Cerebellar nuclear complex (tissue), 1 donor: ENCODE measurements around the gene NKIRAS2.

Source experiments
- DNase-seq, 2 experiments: peaks; one replicate each; lab custom pipeline; 2025; lab: John Stamatoyannopoulos, UW

NKIRAS2 gene

DNA sequence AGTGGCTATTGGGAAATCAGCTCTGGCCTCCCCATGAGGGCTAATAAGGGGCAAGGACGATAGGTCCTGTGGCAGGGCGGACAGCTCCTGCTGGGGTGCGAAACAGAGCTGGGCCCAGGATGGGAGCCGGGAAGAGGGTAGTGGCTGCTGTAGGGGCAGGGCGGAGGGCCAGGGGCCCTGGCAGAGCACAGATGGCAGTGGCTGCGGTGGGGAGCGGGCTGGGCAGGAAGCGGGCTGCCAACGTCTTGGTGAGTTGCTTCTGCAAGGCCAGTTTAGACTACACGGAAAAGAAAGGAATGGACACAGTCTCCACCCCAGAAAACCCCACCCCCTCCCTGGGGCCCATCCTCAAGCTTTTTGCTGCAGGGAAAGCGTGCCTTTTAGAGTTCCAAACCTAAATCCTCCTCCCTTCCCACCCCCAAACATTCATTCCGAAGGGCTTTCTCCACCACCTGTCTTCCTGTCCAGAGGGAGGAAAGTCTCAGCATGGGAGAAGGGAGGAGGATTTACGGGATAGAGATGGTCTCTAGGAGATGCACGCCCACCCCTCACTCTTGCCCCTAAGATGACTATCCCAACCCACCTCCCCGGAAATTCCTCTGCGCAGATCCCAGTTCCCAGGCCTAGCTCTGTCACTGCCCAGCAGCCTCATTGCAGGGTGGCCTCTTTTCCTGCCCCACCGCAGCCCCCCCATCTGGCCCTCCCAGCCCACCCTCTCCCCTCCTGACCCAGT, 7.1 kb downstream of the NKIRAS2 start:
- DNase-seq = no peak

DNA sequence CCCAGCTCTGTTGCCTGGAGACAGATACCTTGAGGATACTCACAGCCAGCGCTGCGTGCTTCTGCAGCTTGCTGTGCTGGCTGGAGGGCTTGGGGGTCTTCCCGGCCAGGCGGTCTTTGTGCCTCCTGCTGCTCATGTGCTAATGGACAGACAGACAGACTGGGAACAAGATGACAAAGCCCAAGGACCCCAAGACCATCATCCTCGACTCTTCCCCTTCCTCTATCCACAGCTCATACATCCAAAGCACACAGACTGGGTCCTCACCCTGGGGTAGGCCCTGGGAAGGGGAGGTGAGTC, 7.7 kb downstream of the NKIRAS2 start:
- no peak for DNase-seq

DNA sequence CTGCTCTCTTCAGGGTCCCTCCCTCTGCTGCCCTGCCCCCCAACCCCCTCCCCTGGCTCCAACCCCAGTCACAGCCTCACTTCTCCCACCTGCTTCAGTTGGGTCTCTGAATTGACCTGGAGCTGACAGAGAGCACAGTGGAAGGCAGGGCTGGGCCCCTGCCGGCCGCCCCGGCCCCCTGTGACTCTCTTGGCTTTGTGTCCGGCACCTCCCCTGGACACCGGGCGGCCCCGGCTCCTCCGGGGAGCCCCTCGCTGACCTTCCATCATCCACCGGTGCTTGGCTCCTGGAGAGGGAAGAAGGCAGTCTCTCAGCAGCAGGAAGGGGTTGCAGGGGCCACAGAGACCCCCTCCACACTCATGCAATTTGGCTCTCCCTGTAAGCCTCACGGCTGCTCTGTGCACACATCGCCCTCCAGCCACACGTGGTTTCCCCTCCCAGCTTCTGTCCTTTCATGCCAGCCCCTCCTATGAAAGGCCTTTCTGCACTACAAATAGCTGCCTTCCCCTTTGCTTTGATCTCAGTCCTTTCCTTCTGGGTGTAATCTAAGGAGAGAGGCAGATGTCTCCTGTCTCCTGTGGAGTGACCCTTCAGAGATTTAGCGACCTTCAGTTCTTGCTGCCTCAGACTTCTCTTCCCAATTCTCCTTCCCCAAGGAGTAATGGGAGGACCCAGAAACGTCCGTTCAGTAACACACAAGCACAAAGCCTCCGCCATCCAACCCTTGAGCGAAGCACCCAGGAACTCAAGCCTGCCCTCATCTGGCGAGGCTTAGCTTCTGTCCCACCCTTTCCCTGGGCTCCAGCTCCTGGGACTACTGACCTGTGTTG, 8.3 kb downstream of the NKIRAS2 start:
- DNase-seq = no peak

DNA sequence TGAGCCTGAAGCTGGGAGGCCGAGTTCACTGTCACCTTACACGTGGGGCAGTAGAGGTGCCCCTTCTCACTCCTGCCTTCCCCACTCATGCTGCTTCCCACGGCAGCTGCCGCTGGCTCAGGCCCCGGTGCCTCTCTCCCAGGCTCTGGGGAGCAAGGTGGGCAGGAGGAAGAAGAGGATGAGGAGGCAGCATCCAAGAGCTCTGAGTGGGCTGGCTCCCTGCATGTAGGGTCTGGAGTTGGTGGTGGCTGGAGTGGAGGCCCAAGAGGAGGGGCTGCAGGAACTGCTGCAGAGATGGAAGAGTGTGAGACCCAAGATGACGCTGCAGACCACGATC, 8.9 kb downstream of the NKIRAS2 start:
- DNase-seq = no peak

DNA sequence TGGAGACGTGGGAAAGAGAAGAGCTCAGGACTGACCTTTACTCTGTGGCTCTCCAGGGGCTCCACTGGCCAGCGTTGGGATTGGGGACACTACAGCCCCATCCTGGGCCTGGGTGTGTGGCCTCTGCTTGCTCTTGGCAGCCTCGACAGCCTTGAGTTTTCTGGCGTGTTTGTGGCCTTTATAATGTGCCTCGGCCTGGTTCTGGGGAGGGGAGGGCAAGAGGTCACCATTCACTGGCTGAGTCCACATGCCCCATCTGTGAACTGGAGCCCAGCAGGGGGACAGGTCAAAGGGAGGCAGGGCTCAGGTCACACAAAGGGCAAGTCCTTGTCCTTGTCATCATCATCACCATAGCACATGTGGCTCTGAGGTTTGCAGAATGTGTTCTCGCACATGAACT, 11.7 kb downstream of the NKIRAS2 start:
- DNase-seq = no peak

DNA sequence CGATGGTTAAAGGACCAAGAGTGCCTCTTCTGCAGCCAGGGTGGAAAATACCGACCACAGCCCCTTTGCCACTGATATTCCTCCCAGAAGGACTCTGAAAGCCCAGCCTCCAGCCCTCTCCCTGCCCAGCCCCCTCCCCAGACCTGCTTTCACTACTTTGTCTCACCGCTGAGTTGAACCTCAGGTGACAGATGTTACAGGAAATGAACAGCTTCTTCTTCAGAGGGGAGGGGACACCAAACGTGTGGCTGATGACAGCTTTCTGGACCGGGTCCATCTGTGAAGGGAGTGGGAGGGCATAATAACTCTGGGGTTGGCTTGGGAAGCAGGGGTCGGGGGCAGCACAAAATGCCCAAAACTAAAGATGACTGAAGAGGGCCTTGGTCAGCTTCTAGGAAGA, 14.2 kb downstream of the NKIRAS2 start:
- no peak for DNase-seq

DNA sequence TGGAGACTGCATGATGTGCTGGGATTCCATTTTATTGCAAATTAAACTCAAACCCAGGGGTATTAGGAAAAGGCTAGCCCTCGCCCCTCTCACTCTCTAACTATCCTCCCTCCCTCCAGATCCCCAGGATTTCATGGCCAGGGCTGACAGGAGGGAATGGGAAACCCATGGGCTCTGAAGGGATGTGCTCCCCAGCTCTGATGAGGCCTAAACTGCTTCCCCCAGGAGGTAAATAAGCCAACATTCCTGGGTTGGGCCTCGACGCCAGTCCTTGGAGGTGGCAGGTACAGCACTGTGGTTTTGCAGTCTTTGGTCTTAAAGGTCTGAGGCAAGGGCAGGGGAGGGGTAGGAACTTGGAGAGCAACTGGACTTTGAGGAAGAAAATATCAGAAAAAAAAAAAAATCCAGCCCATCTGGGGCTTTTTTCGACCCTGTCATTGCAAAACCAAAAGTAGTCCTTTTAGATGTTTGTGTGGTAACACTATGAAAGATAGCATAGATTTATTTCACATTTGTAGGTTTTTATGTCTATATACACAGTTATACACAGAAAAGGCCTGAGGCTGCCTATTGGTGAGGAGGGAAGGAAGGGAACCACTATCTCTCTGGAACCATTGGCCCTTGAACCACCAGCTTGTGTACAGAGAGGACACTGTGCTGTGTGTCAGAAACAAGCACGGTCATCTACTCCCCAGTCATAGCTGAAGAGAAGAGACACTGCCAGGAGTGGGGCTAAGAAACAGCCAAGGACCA, 18.5 kb downstream of the NKIRAS2 start:
- no peak for DNase-seq

DNA sequence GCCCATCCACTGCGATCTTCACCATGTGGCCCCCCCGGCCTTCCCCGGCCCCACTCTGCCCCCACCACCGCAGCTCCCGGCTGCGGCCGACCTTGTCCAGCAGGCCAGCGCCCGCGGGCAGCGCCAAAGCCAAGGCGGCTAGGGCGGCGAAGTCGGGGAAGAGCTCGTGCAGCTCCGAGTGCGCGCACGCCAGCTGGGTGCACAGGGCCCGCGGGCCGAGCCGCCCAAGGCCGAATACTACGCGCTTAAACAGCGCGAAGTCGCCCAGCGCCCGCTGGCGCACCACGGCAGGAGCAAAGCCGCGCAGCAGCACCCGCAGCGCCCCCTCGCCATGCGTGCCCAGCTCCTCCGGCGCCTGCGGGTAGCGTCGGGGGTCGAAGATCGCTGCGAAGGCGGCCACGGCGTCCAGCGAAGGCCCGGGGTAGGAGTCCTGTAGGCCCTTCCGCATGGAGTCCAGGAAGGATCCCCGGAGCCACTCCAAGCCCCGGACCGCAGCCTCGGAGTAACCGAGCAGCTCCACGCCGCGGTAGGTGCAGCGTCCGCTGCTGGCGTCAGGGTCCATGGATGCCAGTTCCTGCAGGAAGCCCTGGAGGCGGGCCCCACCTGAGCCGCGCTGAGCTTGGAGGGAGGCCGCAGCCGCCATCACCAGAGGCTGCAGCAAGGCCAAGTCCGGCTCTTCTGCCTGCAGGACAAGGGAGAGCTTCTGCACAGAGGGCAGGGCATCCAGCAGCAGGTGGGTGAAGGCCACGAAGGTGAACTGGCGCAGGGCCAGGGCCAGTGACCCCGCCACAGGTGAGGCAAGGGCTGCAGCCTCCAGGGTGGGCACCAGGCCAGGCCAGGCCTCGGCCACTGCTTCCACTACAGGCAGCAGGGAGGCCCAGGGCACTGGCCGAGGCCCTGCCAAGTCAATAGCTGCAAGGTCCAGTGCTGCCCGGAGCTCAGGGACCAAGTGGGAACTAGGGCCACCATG, 20.2 kb downstream of the NKIRAS2 start:
- no peak for DNase-seq

DNA sequence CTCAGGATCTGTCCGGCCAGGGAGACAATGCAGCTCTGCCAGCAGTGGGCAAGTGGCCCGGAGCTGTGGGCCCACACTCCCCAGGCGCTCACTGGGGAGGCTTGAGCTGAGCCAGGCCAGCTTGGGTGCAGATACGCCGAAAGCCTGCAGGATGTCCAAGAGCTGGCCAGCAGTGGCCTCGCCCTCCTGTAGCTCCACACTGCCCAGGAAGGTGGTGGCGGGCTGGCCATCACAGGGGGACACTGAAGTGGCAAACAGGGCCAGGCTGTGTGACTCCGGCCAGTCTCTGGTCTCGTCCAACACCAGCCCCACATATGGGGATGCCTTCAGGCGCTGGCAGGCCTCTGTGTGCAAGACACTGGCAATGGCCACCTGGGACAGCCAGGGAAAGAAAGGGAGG, 20.9 kb downstream of the NKIRAS2 start:
- no peak for DNase-seq

DNA sequence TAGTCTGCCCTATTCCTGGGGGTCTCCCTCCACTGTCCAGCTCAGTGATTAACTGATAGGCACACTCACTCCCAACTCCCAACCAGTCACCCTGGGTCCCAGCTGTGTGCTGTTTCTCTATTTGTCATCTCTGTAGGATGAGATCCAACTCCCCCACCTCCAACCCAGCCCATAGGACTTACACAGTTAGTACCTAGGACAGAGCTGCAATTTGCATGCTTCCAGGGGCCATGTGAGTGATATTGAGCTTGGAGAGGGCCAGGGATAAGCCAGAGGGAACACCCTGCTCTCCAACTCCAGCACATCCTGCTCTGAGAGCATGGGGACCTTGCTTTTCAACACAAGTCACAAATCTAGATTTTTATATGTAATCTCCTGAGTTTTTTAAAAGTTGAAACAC, 21.7 kb downstream of the NKIRAS2 start:
- DNase-seq = no peak

DNA sequence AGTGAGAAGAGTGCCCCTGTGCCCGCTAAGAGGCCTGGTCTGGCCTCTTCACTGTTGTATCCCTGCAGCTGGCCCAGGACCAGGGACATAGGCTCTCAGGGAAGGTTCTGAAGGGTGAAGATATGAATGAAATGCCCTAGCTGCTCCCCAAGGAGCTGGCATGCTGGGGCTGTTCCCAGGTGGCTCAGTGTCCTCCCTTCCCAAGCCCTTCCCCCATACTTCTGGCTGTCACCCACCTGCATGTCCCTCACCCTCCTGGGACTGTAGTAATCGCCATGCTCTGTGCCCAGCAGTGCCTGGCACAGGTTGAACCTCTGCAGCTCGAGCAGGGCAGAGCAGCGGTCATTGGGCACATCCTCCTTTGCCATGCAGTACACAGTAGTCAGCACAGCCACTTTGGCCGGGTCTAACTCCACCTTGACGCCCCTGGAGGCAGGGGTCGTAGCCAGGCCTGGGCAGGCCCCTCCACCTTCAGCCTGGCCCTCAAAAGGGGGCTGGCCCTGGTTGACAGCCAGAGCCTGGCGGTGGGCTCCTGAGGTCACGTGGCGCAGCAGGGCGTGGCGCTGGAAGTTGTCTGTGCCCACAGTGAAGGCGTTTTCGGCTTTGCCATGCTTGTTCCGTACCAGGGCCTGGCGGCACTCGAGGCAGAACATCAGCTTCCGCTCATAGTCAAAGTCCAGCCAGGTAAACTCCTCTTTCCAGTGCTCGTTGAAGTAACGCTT, 22.9 kb downstream of the NKIRAS2 start:
- DNase-seq = no peak

DNA sequence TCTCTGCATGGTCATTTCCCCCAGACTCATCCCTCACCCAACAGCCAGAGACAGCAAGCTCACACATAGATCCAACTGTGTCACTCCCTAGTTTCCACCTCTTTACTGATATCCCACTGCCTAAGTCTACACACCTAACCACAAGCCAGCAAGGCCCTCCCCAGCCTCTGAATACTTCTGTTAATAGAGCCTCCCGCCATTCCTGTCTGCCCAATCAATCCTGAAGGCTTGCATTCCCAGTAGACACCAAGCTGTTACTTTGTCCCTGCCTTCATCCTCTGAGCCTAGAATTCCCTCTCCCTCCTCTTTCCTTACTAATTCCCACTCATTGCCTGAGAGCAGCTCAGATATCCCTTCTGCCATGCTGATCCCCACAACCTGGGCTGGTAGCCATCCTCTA, 25.8 kb downstream of the NKIRAS2 start:
- DNase-seq = no peak

DNA sequence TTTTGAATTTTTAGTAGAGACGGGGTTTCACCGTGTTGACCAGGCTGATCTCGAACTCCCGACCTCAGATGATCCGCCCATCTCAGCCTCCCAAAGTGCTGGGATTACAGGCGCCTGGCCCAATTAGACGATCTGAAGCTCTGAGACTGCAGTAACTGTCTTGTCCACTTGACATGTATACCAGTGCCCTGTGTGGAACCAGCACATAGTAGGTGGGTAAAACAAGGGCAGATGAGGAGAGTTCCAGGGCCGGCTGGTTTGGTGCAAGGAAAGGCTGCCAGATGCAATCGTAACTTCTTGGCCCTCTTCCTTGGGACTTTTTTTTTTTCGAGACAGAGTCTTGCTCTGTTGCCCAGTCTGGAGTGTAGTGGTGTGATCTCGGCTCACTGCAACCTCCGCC, 27.5 kb downstream of the NKIRAS2 start:
- no peak for DNase-seq

DNA sequence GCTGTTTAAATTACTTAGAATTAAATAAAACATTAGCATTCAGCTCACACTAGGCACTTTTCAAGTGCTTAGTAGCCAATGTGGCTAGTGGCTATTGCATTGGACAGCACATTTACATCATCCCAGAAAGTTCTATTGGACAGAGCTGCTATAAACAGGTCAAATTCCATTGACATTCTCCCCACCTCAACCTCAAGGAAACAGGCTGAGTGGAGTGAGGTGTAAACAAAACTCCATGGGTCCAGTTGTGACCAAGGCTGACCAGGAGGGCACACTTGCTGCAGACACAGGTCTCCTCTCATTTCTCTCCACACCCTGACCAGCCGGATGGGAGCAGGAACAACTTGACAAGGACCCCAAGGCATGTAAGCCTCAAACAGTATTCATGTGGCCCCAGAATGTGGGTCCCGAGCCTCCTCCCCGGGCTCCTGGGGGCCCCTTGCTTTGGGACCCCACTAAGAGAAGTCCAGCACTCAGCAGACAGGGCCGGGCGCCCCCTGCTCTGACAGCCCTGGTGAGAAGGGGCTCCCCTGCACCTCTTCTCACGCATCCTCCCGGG, 30.0 kb downstream of the NKIRAS2 start:
- DNase-seq = no peak

DNA sequence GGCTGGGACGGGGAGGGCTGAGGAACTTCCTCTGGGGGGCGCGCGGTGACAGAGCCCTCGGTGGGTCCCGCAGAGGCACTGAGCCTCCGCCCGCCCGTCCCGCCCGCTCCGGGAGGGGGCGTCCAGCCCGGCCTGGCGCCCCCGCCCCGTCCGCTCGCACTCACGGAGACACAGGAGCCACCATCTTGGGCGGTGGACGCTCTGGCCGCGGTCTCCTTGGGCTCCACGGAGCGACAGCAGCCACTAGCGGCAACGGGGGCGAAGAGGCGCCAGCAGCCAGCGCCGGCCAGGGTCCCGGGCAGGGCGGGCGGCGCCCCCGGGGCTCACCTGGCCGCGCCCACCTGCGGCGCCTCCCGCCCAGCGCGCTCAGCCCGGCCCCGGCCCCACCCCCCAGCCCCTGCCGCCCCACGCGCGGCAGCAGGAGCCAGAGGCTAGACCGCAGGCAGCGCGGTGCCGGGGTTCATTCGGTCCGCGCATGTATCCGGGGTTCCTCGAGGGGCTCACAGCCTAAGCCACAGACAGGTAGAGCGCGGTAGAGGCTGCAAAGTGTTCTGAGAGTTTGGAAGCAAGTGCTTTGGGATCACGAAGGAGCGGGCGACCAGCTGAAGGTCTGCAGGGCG, 30.6 kb downstream of the NKIRAS2 start, which contains the start of gene C17orf113:
TSS of gene C17orf113 (minus strand) at position 209 of the 620 bp plus-strand sequence. CDS start 7,225 bp downstream, outside the sequence.
- DNase-seq = peak in 1 of 2 experiments; percentile 8

DNA sequence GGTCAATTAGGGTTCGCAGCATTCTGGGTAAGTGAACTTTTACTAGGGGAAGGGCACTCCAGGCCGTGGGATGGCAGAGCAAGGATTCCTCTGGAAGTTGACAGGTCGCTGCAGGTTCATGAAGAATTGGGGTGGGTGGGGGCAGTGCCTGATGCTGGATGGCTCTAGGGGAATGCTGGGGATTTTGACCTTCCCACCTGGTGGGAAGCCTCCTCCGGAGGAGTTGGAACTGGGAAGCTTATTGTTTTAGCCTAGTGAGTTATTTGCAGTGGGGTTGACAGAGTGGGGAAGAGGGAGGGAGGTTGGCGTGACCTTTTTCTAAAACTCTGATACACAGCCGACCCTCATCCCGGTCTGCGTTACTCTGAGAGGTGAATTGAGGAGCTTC, 31.1 kb downstream of the NKIRAS2 start:
- no peak for DNase-seq

DNA sequence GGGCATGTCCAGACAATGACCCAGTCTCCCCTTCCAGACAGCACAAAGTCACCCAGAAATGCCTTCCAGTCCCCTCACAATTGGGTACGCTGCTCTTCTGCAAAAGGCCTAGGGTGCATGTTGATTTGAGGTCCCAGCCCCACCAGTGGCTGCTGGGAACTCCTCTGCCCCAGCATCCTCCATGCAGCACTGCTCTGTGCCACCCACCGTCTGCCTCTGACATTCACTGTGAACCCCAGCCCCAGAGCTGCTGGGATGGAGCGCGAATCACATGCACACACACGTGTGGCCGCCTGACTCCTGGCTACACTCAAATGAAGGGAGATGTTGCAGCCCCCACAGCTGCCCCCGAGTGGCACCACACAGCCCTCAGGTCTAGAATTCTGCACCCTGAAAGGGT, 31.8 kb downstream of the NKIRAS2 start:
- DNase-seq = no peak

DNA sequence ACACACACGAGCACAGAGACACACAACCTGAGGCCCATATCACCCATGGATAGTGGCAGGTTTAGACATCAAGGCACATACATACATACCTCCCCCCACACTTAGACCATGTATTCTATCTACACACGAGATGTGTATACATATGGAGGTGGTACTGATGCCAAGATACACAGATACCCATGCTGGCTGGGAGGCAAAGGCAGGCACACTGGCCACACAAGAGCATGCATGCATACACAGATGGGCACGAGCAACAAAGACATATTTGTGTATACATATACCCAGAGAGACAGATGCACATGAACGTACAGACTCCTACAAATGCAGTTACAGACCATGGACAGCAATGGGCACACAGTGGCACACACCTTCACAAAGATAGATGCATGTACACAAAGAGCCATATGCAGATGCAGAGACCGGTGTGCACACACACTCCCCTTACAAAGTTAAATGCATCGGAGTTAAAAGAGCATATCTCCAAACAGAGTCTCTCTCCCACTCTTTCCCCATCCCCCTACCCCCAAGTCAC, 32.5 kb downstream of the NKIRAS2 start:
- DNase-seq = no peak

DNA sequence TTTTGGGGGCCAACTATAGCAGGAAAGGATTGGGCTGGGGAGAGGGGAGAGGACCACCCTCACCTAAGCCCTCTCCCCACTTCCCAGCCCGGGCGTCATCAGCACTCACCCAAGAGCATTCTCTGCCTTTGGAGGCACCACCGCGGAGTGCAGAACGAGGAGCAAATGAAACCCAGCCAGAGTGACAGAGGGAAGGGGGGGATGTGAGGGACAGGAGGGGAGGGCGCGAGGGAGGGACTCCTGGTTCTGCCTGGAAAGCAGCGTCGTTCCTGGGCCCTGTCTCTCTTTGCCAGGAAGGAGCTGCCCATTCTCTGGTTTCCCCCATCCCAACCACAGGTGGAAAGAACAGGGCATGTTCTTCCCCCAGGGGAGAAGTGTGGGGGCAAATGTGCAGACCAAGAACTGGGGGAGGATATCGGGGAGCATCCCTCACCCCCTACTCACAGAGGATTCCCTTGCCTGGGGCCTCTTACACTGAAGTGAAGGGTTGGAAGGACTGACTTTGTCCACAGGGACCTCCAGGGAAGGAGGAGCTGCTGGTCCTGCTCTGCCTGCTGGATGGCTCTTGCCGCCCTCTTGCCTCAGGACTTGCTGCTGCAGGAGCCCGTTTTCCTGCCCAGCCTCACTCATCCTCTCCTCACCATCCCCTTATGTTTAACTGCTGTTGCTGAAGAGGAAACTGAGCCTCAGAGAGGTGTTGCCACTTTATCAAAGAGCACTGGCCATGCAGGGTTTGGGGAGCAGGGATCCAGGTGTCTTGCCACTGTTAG, 34.0 kb downstream of the NKIRAS2 start:
- no peak for DNase-seq
